HG03558 (cell line): ENCODE measurements around the gene NDUFAF5.
A peak's percentile ranks its signal among the peaks of the same experiment; 100 is the strongest.
"Not testable (repeated sequence)": the region's sequence is repeated elsewhere in the genome, so short reads cannot be mapped to it uniquely, and the experiment has no call there.

Experiments
- ATAC-seq: cut with Tn5 transposase; IDR thresholded peaks from one replicate; pipeline ENCODE4 v1.9.1; 2021; ENCODE audit warnings: moderate number of reproducible peaks; ENCODE audit not compliant: unreplicated experiment; ENCODE audit errors: extremely low read depth

Gene NDUFAF5, protein sequence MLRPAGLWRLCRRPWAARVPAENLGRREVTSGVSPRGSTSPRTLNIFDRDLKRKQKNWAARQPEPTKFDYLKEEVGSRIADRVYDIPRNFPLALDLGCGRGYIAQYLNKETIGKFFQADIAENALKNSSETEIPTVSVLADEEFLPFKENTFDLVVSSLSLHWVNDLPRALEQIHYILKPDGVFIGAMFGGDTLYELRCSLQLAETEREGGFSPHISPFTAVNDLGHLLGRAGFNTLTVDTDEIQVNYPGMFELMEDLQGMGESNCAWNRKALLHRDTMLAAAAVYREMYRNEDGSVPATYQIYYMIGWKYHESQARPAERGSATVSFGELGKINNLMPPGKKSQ

DNA sequence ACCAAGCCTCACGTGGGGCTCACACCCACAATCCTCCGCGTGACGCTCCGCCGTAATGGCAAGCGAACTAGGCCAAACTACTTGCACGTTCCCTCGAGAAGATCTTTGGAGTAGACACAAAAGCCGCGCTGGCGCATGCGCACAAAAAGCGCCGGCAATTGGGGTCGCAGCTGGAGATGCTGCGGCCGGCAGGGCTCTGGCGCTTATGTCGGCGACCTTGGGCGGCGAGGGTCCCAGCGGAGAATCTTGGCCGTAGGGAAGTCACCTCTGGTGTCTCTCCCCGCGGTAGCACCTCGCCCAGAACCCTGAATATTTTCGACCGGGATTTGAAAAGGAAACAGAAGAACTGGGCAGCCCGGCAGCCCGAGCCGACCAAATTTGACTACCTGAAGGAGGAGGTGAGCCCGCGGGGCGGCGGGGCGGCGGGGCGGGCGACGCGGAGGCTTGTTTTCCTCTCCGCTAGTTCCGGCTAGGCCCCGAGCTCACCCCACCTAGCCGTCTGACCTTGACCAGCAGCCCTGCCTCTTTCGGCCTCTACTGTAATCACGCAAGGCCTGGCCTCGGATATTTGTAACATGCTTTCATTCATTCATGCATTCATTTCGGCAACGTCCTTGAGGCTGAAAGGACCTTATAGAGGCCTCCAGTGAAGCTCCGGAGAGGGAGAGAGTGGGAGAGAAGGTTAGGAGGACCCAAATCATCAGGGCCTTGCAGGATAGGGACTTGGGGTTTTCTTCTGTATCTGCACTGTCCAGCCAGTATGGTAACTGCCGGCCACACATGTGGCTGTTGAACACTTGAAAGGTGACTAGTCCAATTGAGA lies at the start of gene NDUFAF5, which contains the start of gene ESF1:
TSS of gene NDUFAF5 (plus strand) at position 136 of the 823 bp plus-strand sequence. CDS start at position 177, 41 bp downstream.
TSS of gene ESF1 (minus strand) at position 27 of the 823 bp plus-strand sequence. CDS start 1,779 bp downstream, outside the sequence.
- peak; percentile 92 for ATAC-seq

DNA sequence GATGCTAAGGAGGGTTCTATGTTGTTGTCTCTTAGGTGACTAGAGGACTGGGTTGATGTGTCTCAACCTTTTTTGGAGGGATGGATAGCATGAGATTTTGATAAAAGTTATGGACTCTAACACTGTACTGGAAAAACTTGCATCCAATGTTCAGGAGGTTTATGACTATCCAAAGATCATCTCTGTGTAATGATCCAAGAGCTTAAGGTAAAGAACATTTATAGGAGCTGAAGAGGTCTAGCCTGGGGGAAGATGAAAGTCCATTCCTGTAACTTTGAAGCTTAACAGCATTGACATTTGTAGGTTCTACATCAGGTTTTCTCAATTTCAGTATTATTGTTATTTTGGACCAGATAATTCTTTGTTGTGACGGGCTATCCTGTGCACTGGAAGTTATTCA lies 49.0 kb upstream of the NDUFAF5 start:
- ATAC-seq, result no peak

DNA sequence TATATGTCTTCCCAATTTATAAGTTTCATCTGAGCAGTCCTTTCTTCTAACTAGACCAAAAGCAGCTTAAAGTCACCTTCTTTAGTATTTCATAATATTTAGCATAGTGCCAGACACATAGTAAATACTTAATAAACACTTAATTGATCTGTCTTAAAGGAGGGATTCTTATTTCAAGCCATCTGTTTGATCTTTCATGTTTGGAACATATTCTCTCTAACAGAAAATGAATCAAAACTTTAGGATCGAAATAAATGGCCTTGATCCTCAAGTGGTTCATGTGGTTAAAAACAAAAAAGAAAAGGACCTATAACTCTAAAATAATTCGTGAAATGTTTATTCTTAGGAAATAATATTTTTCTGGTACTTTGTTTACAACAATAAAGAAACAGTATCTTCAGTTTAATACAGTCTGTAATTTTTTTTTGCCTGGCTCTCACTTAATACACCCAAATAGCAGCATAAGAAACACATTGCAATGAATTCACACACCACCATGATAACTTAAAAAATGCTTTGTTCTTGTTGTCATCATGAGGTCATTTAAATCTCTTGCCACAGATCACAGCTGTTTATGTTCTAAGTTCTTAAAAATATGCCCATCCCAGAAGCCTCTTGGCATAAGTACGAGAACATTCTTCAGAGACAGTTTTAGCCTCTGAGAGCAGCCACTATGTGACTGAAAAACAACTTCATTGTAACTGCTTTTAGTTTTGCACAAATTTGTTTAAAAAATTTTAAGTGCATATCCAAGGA lies 48.2 kb upstream of the NDUFAF5 start:
- no peak for ATAC-seq

DNA sequence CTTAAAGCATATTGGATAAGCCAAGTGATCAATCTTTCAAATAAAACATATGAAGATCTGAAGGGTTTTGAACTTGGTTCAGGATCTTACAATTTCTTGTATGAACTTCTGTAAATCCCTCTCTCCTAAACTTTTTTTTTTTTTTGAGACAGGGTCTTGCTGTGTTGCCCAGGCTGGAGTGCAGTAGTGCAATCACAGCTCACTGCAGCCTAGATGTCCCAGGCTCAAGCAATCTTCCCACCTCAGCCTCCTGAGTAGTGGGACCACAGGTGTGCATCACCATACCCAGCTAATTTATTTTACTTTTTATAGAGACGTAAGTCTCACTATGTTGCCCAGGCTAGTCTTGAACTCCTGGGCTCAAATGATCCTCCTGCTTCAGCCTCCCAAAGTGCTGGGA lies 46.6 kb upstream of the NDUFAF5 start:
- not testable (repeated sequence) for ATAC-seq

DNA sequence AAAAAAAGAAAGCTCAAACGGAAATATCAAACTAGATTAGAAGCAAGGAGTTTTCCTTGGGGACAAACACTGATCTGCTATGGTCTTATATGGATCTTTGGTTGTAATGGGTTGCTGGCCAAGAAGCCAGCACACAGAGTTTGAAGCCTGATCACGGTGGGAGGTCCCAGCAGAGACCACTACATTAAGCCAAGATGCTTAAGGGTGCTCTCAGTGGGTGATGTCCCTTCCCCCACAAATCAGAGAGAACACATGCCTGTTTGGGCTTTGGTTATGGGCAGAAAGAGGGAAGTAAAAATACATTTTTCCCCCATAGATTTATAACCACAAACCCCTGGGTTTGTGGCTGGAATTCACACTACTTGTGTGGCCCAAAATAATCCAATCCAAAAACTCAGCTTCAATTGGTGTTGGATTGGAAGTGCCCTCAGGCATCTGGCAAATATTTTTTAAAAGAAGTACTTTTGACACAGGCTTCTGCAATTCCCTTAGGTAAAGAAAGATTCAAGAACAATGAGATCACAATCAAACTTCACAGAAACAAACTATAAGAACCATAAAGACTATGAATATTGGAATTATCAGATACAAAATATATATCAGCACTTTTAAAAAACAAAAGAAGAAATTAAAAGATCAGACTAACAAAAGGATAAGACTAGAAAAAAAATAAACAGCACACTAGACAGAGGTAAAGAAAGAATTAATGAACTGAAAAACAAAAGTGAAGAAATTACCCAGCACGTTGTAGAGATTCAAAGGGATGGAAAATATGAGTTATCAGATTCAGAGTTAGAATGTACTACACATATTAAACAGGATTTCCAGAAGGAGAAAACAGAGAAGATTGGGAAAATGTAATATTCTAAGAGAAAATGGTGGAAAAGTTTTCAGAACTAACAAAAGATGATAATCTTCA lies 44.8 kb upstream of the NDUFAF5 start:
- ATAC-seq, result no peak

DNA sequence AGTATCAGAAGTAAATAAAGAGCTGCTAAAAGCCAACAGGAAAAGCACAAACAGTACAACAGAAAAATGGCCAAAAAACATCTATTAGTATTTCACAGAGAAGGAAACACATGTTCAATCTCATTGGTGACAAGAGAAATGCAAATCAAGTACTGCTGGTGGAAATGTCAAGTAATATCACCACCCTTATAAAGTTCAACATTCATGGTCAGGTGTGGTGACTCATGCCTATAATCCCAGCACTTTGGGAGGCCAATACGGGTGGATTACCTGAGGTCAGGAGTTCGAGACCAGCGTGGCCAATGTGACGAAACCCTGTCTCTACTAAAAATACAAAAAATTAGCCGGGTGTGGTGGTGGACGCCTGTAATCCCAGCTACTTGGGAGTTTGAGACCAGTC lies 42.9 kb upstream of the NDUFAF5 start:
- no peak for ATAC-seq

DNA sequence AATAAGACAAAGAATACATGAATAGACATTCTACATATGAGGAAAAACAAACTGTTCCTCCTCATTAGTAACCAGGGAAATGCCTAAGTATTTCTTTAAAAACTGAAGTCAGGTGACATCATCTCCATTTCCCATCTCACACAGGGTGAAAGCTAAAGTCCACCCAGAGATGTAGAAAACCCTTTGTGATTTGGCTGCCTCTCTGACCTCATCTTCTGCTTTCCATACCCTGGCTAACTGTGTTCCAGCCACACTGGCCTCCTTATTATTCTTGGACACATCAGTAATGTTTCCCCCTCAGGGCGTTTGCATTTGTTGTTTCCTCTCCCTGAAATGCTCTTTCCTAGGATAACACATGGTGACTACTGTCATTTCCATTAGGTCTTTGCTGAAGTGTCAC lies 40.5 kb upstream of the NDUFAF5 start:
- no peak for ATAC-seq

DNA sequence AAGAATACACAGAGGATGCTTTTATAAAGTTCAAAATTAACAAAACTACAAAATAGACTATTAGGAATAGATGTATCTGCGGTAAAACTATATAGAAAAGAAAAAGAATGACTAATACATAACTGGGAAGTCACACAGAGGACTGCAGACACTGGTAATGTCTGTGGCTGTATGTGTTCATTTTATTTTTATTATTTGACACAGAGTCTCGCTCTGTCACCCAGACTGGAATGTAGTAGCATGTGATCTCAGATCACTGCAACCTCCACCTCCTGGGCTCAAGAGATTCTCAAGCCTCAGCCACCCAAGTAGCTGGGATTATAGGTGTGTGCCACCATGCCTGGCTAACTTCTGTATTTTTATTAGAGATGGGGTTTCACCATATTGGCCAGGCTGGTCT lies 39.0 kb upstream of the NDUFAF5 start:
- no peak for ATAC-seq

DNA sequence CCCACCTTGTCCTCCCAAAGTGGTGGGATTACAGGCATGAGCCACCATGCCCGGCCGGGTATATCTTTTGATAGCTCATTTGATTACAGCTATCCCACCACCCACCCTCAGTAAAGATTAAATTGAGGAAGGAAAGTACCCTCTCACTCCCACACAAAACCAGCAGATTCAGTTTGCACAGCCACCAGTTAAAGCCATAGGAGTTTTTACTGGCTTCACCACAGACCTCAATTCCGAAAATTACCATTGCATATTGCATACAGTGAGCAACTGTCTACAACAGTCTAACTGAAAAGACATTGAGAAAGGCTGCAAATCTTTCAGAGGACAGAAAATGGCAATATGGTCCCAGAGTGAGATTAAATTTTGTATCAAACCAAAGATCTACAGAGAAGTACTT lies 35.0 kb upstream of the NDUFAF5 start:
- ATAC-seq, result no peak

DNA sequence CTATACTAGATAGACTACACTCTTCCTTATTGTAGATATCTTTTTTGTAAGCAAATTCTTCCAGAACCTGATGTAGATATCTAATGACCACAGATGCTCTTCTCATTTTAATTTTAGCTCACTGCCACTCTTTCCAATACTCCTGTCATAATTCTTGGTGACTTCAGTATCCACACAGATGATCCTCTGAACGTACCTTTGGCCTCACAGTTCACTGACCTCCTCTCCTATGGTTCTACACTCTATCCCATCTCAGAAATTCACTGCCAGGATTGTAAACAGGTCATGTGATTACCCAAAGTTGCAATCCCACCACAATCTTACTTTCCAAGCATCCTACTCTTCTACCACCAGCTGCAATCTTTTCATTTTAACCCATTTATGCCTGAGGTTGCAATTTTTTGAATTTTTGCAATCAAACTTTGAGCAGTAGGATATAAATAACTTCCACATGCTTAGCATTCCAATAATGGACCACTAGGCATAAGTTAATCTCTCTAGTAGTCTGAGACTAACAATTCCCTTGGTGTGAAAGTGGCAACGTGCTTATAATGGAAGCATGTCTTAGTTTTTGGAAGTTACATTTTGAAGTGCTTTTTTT lies 31.3 kb upstream of the NDUFAF5 start:
- no peak for ATAC-seq

DNA sequence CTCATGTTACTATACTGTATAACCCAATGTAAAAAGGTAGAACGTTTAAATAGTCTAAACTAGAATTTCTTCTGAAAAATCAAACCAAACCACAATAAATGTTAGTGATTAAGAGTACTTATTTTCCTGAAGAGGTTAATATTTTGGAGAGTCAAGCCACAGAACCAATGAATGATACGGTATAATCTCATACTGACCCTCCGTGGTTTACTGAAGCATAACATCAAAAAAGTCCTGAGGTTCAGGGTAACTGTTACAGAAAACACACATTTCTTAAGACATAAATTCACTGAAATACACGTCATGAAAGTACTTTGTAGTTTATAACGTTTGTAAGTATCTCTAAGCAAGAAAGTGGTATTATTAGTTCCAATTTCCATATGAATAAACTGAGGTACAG lies 29.0 kb upstream of the NDUFAF5 start:
- no peak for ATAC-seq

DNA sequence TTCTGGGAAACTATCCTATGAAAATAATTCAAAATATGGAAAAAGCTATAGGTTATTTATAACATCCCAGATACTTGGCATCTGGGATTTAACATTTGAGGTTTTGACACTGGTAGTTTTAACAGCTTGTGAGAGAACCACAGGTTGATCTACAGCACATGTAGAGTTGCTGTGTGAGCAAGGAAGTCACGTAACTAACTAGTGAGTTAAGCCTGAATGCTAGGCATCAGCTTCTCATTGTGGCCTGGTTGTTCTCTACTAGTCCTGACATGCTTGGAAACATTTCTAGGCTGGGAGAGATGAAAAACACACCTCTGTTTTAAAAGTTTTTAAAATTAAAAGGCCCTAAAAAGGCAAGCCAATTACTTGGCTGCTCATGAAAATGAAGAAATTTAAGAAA lies 28.3 kb upstream of the NDUFAF5 start:
- ATAC-seq, result no peak

DNA sequence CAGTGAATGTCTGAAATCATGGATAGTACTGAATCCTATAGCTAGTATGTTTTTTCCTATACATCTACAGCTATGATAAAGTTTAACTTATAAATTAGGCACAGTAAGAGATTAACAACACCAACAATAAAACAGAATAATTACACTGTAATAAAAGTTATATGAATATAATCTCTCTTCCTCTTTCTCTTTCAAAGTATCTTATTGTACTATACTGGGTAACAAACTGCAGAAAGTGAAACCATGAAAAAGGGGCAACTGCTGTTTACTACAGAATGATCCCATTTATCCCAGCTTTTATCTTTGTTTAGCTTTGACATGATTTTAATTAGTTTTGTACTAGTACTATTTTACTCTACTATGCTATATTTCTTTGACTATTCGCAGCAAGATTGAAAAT lies 25.9 kb upstream of the NDUFAF5 start:
- no peak for ATAC-seq

DNA sequence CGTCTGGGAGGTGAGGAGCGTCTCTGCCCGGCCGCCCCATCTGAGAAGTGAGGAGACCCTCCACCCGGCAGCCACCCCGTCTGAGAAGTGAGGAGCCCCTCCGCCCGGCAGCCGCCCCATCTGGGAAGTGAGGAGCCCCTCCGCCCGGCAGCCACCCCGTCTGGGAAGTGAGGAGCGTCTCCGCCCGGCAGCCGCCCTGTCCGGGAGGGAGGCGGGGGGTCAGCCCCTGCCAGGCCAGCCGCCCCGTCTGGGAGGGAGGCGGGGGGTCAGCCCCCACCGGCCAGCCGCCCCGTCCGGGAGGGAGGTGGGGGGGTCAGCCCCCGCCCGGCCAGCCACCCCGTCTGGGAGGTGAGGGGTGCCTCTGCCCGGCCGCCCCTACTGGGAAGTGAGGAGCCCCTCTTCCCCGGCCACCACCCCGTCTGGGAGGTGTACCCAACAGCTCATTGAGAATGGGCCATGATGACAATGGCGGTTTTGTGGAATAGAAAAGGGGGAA lies 24.3 kb upstream of the NDUFAF5 start:
- not testable (repeated sequence) for ATAC-seq

DNA sequence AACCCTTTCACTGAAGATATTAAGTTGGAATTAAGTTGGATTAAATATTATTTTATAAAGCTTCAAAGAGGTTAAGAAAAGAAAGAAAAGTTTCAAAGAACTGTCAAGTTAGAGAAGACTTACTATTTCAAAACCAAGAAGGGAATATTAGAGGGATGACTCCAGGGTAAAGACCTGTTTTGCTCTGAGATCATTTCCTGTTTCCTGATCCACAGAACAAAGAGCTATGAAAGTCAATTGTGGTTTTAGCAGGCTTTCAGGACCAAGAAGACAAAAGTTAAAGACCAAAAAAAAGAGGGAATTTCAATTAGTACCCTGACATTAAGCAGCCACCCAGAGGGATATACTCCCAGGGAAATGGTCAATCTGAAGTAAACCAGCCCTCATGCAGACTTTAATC lies 19.5 kb upstream of the NDUFAF5 start:
- no peak for ATAC-seq

DNA sequence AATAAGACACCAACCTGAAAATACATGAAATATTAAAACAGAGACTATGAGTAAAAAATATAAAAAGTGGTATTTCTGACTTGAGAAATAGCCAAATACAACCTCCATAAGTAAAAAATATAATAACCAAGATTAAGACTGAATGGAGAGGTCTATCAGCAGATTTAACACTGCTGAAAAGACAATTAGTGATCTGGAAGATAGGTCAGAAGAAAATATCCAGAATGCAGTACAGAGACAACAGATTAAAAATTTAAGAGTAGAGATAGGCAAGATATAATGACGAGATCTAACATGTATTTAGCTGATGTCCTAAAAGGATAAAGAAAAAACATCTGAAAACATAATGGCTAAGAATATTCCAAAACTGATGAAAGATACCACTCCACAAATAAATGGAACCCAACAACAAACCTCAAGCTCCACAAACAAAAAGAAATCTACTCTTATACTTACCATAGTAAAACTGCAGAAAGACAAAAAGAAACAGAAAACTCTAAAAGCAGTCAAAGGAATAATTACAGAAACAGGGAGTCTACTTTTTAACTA lies 18.9 kb upstream of the NDUFAF5 start:
- no peak for ATAC-seq

DNA sequence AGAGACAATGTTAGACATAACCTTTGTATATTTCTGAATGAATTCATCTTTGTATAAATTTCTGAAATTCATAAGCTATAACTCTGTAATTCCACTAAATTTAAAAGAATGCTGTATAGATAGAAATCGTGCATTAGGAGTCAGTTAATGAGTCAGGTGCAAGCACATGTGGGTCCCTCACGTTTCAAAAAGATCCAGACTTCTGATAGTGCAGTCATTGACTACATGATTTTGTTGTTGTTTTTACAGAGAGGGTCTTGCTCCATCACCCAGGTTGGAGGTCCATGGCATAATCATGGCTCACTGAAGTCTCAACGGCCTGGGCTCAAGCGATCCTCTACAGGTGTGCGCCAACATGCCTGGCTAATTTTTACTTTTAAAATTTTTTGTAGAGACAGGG lies 14.7 kb upstream of the NDUFAF5 start:
- ATAC-seq, result no peak

DNA sequence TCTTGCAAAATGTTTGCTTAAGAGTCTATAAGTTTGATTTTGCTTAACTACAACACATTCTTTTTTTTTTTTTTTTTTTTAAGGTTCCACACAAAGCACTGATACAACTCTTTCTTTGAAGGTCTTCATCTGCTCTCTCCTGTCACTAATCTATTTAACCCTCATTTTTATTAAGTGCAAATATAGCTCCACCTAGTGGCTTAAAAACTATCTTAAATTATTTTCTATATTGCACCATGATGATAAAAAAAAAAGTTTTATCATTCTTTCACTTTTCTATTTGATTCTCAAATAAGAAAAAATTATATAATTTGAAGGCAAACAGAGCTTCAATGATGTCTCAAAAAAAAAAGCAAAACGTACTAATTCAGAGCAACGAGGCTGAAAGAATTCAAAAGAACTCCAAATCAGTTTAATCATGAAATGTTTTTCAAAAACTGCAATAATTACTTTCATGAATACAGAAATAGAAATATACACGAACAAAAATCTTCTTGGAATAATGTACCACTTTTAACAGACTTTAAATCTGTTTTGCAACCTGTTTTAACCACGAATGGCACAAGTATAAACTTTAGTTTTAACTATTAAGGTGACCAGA lies 12.9 kb upstream of the NDUFAF5 start:
- no peak for ATAC-seq
